ENCODE data around the gene ADCYAP1. TPM values are rescaled to one million over a fixed set of nuclear protein-coding genes. Genes with fewer than 3 reads are reported as not detected.

Gene ADCYAP1
- total and polyA plus RNA-seq, 7 donors = 0.92 to 5.6 (median 1.7) TPM; not detected in 2

DNA sequence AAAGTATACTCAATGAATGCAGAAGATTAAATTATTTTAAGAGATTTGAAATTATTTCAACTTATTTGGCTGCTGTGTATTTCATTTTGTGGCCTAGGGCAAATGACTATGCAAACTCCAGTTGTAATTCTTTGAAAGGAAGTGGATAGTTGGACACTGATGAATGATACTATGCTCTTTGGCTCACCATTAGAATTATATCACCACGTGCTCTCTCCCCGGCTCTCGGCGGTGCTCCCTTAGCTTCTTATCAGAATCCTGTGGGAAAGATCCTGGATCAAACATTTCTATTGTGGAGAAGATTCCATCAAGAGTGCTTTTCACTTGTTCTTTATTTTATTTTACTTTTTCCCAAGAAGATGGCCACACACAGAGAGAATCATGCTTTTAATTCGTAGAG, 55.2 kb downstream of the ADCYAP1 start:
- no peak for DNase-seq
- intact Hi-C loops (cut with DNase I) = loop anchor here (10.0 kb wide), 1 partner anchor 95 kb away; no protein-coding TSS in a partner anchor
- Histone ChIP-seq H3K4me1 (peaks cover 0 to 7% (median 2%) of the 10 kb centered on the region in 4 donors), H3K4me3 (no peak overlapping the region), H3K36me3 (no peaks in the 10 kb centered on the region), H3K9me3 (no peaks in the 10 kb centered on the region), H3K27me3 (no peaks in the 10 kb centered on the region), H3K27ac (no peak overlapping the region)
- TF ChIP-seq EP300 (IDR thresholded peaks at IDR 0.05) = no peak
- TF ChIP-seq, protein P1, sequence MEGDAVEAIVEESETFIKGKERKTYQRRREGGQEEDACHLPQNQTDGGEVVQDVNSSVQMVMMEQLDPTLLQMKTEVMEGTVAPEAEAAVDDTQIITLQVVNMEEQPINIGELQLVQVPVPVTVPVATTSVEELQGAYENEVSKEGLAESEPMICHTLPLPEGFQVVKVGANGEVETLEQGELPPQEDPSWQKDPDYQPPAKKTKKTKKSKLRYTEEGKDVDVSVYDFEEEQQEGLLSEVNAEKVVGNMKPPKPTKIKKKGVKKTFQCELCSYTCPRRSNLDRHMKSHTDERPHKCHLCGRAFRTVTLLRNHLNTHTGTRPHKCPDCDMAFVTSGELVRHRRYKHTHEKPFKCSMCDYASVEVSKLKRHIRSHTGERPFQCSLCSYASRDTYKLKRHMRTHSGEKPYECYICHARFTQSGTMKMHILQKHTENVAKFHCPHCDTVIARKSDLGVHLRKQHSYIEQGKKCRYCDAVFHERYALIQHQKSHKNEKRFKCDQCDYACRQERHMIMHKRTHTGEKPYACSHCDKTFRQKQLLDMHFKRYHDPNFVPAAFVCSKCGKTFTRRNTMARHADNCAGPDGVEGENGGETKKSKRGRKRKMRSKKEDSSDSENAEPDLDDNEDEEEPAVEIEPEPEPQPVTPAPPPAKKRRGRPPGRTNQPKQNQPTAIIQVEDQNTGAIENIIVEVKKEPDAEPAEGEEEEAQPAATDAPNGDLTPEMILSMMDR (IDR thresholded peaks at IDR 0.05) = no peak
- no peak for TF ChIP-seq POLR2A (IDR thresholded peaks at IDR 0.05)
- TF ChIP-seq POLR2AphosphoS5 (IDR thresholded peaks at IDR 0.05) = no peak
- WGBS, 2 donors = 58 to 61% methylated on average over 5 of the region's 5 CpGs

Other genes starting within 250 kb of the ADCYAP1 start
- gene TYMS, start 247.2 kb upstream of the ADCYAP1 start, total RNA-seq = 1 to 10 TPM in 3 of 4 donors, under 1 TPM in 1; 0.55 to 3.0 (median 1.1) TPM
- 10 to 100 TPM in 2 of 3 donors, 1 to 10 TPM in 1; 7.8 to 62.0 (median 17.3) TPM for gene TYMS, start 247.2 kb upstream of the ADCYAP1 start, polyA plus RNA-seq
- 10 to 100 TPM; 37.5 to 56.9 (median 52.7) TPM for gene ENOSF1, start 192.2 kb upstream of the ADCYAP1 start, total RNA-seq
- 10 to 100 TPM; 16.8 to 43.6 (median 34.4) TPM for gene ENOSF1, start 192.2 kb upstream of the ADCYAP1 start, polyA plus RNA-seq
- gene YES1, start 92.6 kb upstream of the ADCYAP1 start, total RNA-seq = 100 to 1,000 TPM; 105 to 146 (median 114) TPM
- 10 to 100 TPM; 27.6 to 60.6 (median 31.8) TPM for gene YES1, start 92.6 kb upstream of the ADCYAP1 start, polyA plus RNA-seq

Measured in sigmoid colon (tissue), 7 donors.